Measurements from ENCODE around the gene IER5L. TPM values are rescaled to one million over a fixed set of nuclear protein-coding genes. Genes with fewer than 3 reads are reported as not detected.

The IER5L gene
- total and polyA plus RNA-seq, 10 donors, result 3.9 to 14.0 (median 8.2) TPM

- no peaks in the 10 kb centered on the region for H3K9me3 ChIP-seq
- H3K27me3 ChIP-seq (replicated peaks in 1 of 7), result no peaks in the 10 kb centered on the region
- H3K4me3 ChIP-seq, result no peak overlapping the region
- H3K36me3 ChIP-seq, result peaks cover 0 to 69% (median 35%) of the 10 kb centered on the region in 6 donors
- 70 to 88% (median 79%) methylated on average over 17 to 19 of the region's 19 CpGs for WGBS, 5 donors
- intact Hi-C loops (cut with DNase I; ENCODE audit: low total_unique reads), result loop anchor here (2.0 kb wide), 1 partner anchor 473 kb away; no protein-coding TSS in a partner anchor
- TF ChIP-seq POLR2AphosphoS5 (IDR thresholded peaks at IDR 0.05) (peak in 1 of 3 donors; percentile 13), POLR2A (IDR thresholded peaks at IDR 0.05) (no peak)
- TF ChIP-seq, protein P1, sequence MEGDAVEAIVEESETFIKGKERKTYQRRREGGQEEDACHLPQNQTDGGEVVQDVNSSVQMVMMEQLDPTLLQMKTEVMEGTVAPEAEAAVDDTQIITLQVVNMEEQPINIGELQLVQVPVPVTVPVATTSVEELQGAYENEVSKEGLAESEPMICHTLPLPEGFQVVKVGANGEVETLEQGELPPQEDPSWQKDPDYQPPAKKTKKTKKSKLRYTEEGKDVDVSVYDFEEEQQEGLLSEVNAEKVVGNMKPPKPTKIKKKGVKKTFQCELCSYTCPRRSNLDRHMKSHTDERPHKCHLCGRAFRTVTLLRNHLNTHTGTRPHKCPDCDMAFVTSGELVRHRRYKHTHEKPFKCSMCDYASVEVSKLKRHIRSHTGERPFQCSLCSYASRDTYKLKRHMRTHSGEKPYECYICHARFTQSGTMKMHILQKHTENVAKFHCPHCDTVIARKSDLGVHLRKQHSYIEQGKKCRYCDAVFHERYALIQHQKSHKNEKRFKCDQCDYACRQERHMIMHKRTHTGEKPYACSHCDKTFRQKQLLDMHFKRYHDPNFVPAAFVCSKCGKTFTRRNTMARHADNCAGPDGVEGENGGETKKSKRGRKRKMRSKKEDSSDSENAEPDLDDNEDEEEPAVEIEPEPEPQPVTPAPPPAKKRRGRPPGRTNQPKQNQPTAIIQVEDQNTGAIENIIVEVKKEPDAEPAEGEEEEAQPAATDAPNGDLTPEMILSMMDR (IDR thresholded peaks at IDR 0.05 in 8 of 11, conservative IDR thresholded peaks at IDR 0.05 in 3 of 11), result no peak
- H3K27ac ChIP-seq, result peak overlapping the region; percentile 64 to 100 (median 98)
- no peak for DNase-seq
- H3K4me1 ChIP-seq, result peaks cover 28 to 69% (median 59%) of the 10 kb centered on the region in 6 donors
These were observed 40.5 kb downstream of the IER5L start for GRCh38 chr9:129137292-129138143.

DNA sequence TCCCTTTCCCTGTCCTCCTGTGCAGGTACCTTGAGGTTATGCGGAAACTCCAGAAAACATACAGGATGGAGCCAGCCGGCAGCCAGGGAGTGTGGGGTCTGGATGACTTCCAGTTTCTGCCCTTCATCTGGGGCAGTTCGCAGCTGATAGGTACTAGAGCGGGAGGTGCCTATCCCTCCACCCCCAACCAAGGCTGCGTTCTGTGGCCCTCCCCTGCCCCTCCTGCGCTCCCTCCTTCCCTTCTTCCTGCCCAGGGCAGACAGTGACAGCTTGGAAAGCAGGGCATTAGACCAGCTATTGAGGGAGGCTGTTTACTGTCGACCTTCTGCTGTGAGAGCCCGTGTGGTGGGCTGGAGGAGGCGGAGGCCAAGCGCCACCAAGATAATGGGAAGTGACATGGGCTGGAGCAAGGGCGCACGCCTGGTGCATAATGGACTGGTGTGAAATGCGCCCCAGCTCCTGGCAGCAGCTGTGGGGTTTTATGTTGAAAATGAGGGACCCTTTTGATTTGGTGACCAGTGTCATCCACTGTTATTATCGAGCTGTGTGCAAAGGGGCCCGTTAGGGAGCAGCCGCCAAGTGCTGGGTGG, 41.5 kb downstream of the IER5L start:
- no peak overlapping the region for H3K4me3 ChIP-seq
- H3K27me3 ChIP-seq (replicated peaks in 1 of 7), result no peaks in the 10 kb centered on the region
- H3K27ac ChIP-seq, result peak overlapping the region; percentile 64 to 100 (median 98)
- peaks cover 0 to 71% (median 35%) of the 10 kb centered on the region in 6 donors for H3K36me3 ChIP-seq
- no peak for DNase-seq
- TF ChIP-seq POLR2AphosphoS5 (IDR thresholded peaks at IDR 0.05) (peak in 2 of 3 donors; percentile 42 to 51), POLR2A (IDR thresholded peaks at IDR 0.05) (no peak)
- WGBS, 5 donors, result 59 to 80% (median 68%) methylated on average over 16 of the region's 16 CpGs
- no peaks in the 10 kb centered on the region for H3K9me3 ChIP-seq
- intact Hi-C loops (cut with DNase I; ENCODE audit: low total_unique reads), result no loop called here
- H3K4me1 ChIP-seq, result peaks cover 24 to 67% (median 52%) of the 10 kb centered on the region in 6 donors

- Histone ChIP-seq H3K27ac (peak overlapping the region in 4 of 8 donors; percentile 97 to 100 (median 98)), H3K4me1 (peaks cover 16 to 60% (median 45%) of the 10 kb centered on the region in 6 donors), H3K9me3 (no peaks in the 10 kb centered on the region), H3K27me3 (replicated peaks in 1 of 7) (no peaks in the 10 kb centered on the region), H3K4me3 (no peak overlapping the region), H3K36me3 (peaks cover 0 to 82% (median 40%) of the 10 kb centered on the region in 6 donors)
- no peak for DNase-seq
- TF ChIP-seq POLR2AphosphoS5 (IDR thresholded peaks at IDR 0.05) (no peak), POLR2A (IDR thresholded peaks at IDR 0.05) (no peak)
- TF ChIP-seq, protein P1 (IDR thresholded peaks at IDR 0.05 in 8 of 11, conservative IDR thresholded peaks at IDR 0.05 in 3 of 11), result no peak
- intact Hi-C loops (cut with DNase I; ENCODE audit: low total_unique reads), result no loop called here
- 93 to 97% (median 95%) methylated on average over 6 of the region's 6 CpGs for WGBS, 5 donors
These were observed 42.6 kb downstream of the IER5L start for GRCh38 chr9:129135476-129135875.

DNA sequence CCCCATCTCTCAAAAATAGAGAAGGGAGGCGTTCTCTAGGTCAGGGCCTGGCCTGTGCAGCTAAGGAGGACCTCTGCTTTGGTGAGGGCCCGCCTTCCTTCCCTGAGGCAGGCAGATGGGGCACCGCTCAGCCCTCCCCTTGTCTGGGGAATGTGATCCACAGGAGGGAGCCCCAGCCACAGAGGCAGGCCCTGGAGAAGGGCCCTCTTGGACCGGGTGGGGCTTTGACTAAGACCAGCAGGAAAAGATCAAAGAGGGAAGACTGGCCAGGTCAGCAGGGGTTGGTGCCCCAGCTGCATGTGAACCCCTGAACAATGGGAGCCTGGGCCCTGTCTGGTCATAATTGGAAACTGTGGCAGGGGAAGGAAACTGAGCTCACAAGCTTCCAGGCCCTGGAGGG, 45.0 kb downstream of the IER5L start:
- WGBS, 5 donors, result 84 to 96% (median 92%) methylated on average over 4 of the region's 4 CpGs
- intact Hi-C loops (cut with DNase I; ENCODE audit: low total_unique reads), result loop anchor here (5.0 kb wide), 1 partner anchor 649 kb away; no protein-coding TSS in a partner anchor
- H3K4me1 ChIP-seq, result peaks cover 6 to 36% (median 22%) of the 10 kb centered on the region in 6 donors
- no peaks in the 10 kb centered on the region for H3K27me3 ChIP-seq (replicated peaks in 1 of 7)
- peaks cover 0 to 98% (median 52%) of the 10 kb centered on the region in 6 donors for H3K36me3 ChIP-seq
- TF ChIP-seq, protein P1 (IDR thresholded peaks at IDR 0.05 in 8 of 11, conservative IDR thresholded peaks at IDR 0.05 in 3 of 11), result no peak
- TF ChIP-seq POLR2AphosphoS5 (IDR thresholded peaks at IDR 0.05), result no peak
- TF ChIP-seq POLR2A (IDR thresholded peaks at IDR 0.05), result no peak
- H3K4me3 ChIP-seq, result no peak overlapping the region
- no peak for DNase-seq
- no peak overlapping the region for H3K27ac ChIP-seq
- H3K9me3 ChIP-seq, result no peaks in the 10 kb centered on the region
